Right lobe of liver (tissue), 6 donors: ENCODE measurements around the gene CASZ1. TPM values are rescaled to one million over a fixed set of nuclear protein-coding genes. Genes with fewer than 3 reads are reported as not detected.

Source experiments
- ATAC-seq, 4 donors: fragments of 200-7000 bp; cut with Tn5 transposase; one replicate each; pipeline ENCODE4 v1.9.1; 2020; ENCODE audit warnings: mild to moderate bottlenecking in 4 of 4, moderate library complexity in 4 of 4
- DNase-seq, 3 donors: peaks; one replicate each; pipeline ENCODE4 v3.0.0-alpha.2; 2020
- H3K27ac ChIP-seq, 3 donors: fragments of 200-600 bp; one replicate each; pipeline ENCODE4 v1.8.0; 2022
- H3K27me3 ChIP-seq, 2 donors: fragments of 200-600 bp; one replicate each; pipeline ENCODE4 v1.8.0; 2022
- H3K36me3 ChIP-seq, 4 donors: fragments of 200-600 bp; sonication (generic) in 1 of 4; one replicate each; pipeline versions ENCODE4 v1.5.1 to v1.8.0; 2017 to 2022; ENCODE audit warnings: control low read depth in 1 of 4
- H3K4me1 ChIP-seq, 4 donors: fragments of 200-600 bp; sonication (generic) in 1 of 4; one replicate each; pipeline versions ENCODE4 v1.5.1 to v1.8.0; 2017 to 2022; ENCODE audit warnings: control low read depth in 1 of 4
- H3K4me3 ChIP-seq, 3 donors: fragments of 200-600 bp; one replicate each; pipeline ENCODE4 v1.8.0; 2022
- H3K9me3 ChIP-seq, 4 donors: fragments of 200-600 bp; sonication (generic) in 1 of 4; one replicate each; pipeline versions ENCODE4 v1.5.1 to v1.8.0; 2017 to 2022; ENCODE audit warnings: control low read depth in 1 of 4
- POLR2A ChIP-seq: fragments of 450-650 bp; IDR thresholded peaks from one replicate; pipeline ENCODE4 v1.6.1; 2017; ENCODE audit warnings: antibody characterized with exemption, mild to moderate bottlenecking
- whole genome bisulfite sequencing: methylation state at CpG from one replicate; pipeline ENCODE4 v1.1.6; 2018; ENCODE audit warnings: low coverage, low lambda C conversion rate; ENCODE audit not compliant: insufficient coverage; ENCODE audit errors: missing lambda C conversion rate; 5-methylcytosine and 5-hydroxymethylcytosine counted together
- intact Hi-C, 2 donors: fragments of 100-400 bp; cut with DNase I; formaldehyde crosslinking; loops; one replicate each; pipeline versions ENCODE4 v1.11.2 to v1.14.1; 2022
- total RNA-seq, 6 experiments: library from RNA; depleted of rRNA in 2 of 6; stranded (reverse); fragments of >200 nt in 2 of 6; fragmentation: NEBNext Ultra II Directional in 3 of 6; extraction: Animal tissue kit (Norgen Biotek cat#: 25700) in 3 of 6; gene quantifications; one replicate each; pipeline versions ENCODE4 v1.1.0 to v1.2.4, GENCODE V29; 2016 to 2023
- TF ChIP-seq, protein P1 (sequence below), 4 donors: fragments of 200-600 bp in 3 of 4; fragments of 450-650 bp in 1 of 4; IDR thresholded peaks; one replicate each; pipeline versions ENCODE4 v1.5.1 to v1.8.0; 2016 to 2022; ENCODE audit warnings: antibody characterized with exemption in 4 of 4, mild to moderate bottlenecking in 2 of 4
- donor health status: DM: no; HTN: yes; CAD: no.
- donor health status: DM: no; HTN: no; CAD: no.
- donor health status: DM: no; HTN: no; CAD: no.
- donor health status: DM: no; HTN: yes; CAD: no.
- donor health status: DM: no; HTN: yes; CAD: no.

CASZ1 gene
- total RNA-seq, 6 experiments from 2014 or later, result 3.1 to 10.1 (median 5.3) TPM

GRCh38 chr1:10713614-10714013 lies 82.8 kb downstream of the CASZ1 start:
- TF ChIP-seq, protein P1, sequence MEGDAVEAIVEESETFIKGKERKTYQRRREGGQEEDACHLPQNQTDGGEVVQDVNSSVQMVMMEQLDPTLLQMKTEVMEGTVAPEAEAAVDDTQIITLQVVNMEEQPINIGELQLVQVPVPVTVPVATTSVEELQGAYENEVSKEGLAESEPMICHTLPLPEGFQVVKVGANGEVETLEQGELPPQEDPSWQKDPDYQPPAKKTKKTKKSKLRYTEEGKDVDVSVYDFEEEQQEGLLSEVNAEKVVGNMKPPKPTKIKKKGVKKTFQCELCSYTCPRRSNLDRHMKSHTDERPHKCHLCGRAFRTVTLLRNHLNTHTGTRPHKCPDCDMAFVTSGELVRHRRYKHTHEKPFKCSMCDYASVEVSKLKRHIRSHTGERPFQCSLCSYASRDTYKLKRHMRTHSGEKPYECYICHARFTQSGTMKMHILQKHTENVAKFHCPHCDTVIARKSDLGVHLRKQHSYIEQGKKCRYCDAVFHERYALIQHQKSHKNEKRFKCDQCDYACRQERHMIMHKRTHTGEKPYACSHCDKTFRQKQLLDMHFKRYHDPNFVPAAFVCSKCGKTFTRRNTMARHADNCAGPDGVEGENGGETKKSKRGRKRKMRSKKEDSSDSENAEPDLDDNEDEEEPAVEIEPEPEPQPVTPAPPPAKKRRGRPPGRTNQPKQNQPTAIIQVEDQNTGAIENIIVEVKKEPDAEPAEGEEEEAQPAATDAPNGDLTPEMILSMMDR (IDR thresholded peaks at IDR 0.05), result no peak
- no peak for TF ChIP-seq POLR2A
- DNase-seq (no peak), ATAC-seq (no peak)
- Histone ChIP-seq H3K27me3 (no peaks in the 10 kb centered on the region), H3K4me1 (no peaks in the 10 kb centered on the region), H3K4me3 (no peak overlapping the region), H3K27ac (no peak overlapping the region), H3K36me3 (no peaks in the 10 kb centered on the region), H3K9me3 (no peaks in the 10 kb centered on the region)
- 67% methylated on average over 1 of the region's 7 CpGs for WGBS
- intact Hi-C loops, result no loop called here

GRCh38 chr1:10712568-10713362 lies 83.7 kb downstream of the CASZ1 start:
- intact Hi-C loops, result no loop called here
- no peak overlapping the region for H3K4me3 ChIP-seq
- DNase-seq (no peak), ATAC-seq (no peak)
- TF ChIP-seq, protein P1 (IDR thresholded peaks at IDR 0.05), result no peak
- no peak for TF ChIP-seq POLR2A
- no peaks in the 10 kb centered on the region for H3K36me3 ChIP-seq
- H3K4me1 ChIP-seq, result no peaks in the 10 kb centered on the region
- H3K27me3 ChIP-seq, result no peaks in the 10 kb centered on the region
- no peaks in the 10 kb centered on the region for H3K9me3 ChIP-seq
- no peak overlapping the region for H3K27ac ChIP-seq
- WGBS, result 83% methylated on average over 15 of the region's 25 CpGs

- TF ChIP-seq, protein P1 (IDR thresholded peaks at IDR 0.05), result no peak
- TF ChIP-seq POLR2A, result no peak
- Histone ChIP-seq H3K36me3 (no peaks in the 10 kb centered on the region), H3K4me1 (no peaks in the 10 kb centered on the region), H3K27me3 (no peaks in the 10 kb centered on the region), H3K9me3 (no peaks in the 10 kb centered on the region), H3K27ac (no peak overlapping the region), H3K4me3 (no peak overlapping the region)
- intact Hi-C loops, result no loop called here
- WGBS, result 46% methylated on average over 4 of the region's 7 CpGs
- ATAC-seq (peak in 2 of 4 donors; percentile 9 to 34), DNase-seq (no peak)
Measured at GRCh38 chr1:10710489-10710888, 86.0 kb downstream of the CASZ1 start.

DNA sequence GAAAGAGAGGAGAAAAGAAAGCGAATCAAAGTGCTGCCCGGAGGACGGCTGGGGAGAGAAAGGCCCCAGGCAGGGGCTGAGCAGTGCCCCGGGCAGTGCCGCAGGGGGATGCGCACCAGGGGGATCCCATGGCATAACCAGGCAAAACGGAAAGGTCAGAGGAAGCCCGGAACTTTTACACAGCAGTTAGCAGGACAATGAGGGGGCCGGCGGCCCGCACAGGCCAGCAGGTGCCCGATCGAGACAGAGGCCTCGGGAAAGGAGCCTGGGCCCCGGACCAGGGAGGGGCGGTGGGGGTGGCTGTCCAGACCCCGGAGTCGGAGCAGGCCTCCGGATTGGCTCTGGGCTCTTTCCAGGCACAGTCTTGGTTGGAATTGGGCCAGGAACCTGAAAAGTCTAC lies 86.8 kb downstream of the CASZ1 start:
- H3K27ac ChIP-seq, result no peak overlapping the region
- intact Hi-C loops, result no loop called here
- H3K36me3 ChIP-seq, result no peaks in the 10 kb centered on the region
- peaks cover 0 to 1% (median 0%) of the 10 kb centered on the region in 4 donors for H3K4me1 ChIP-seq
- DNase-seq, result no peak
- no peaks in the 10 kb centered on the region for H3K27me3 ChIP-seq
- no peaks in the 10 kb centered on the region for H3K9me3 ChIP-seq
- H3K4me3 ChIP-seq, result no peak overlapping the region
- ATAC-seq, result no peak
- 87% methylated on average over 3 of the region's 19 CpGs for WGBS
- TF ChIP-seq POLR2A, result no peak
- TF ChIP-seq, protein P1 (IDR thresholded peaks at IDR 0.05), result no peak
